ENCODE data around the gene LMCD1. TPM values are rescaled to one million over a fixed set of nuclear protein-coding genes. Genes with fewer than 3 reads are reported as not detected.

LMCD1 gene
- total RNA-seq, 2 experiments from 2014 or later, result 2.1 to 2.2 TPM

- H3K4me1 Mint-ChIP-seq (ENCODE audit: low read depth), result no peaks in the 10 kb centered on the region
- DNase-seq, result no peak
- intact Hi-C loops (cut with micrococcal nuclease), result no loop called here
Measured at GRCh38 chr3:8473029-8473428, 28.6 kb upstream of the LMCD1 start.

GRCh38 chr3:8473990-8474389, 27.6 kb upstream of the LMCD1 start:
- peaks cover 3% of the 10 kb centered on the region for H3K27me3 Mint-ChIP-seq
- no peaks in the 10 kb centered on the region for H3K4me1 Mint-ChIP-seq (ENCODE audit: low read depth)
- ChIA-PET POLR2A (no interaction called here), CTCF (interaction anchor here (1.7 kb wide), 1 partner anchor 32 kb away, joined by 4 read pairs; no protein-coding TSS in a partner anchor)
- intact Hi-C loops (cut with micrococcal nuclease), result no loop called here
- no peaks in the 10 kb centered on the region for H3K9me3 Mint-ChIP-seq
- ATAC-seq (no peak), DNase-seq (no peak)
- H3K27ac Mint-ChIP-seq, result no peak overlapping the region
- no peaks in the 10 kb centered on the region for H3K36me3 Mint-ChIP-seq (ENCODE audit: low read depth)
- no peak for TF ChIP-seq CTCF (IDR thresholded peaks at IDR 0.05)
- H3K4me3 Mint-ChIP-seq, result no peak overlapping the region

More at GRCh38 chr3:8473029-8473428, 28.6 kb upstream of the LMCD1 start:
- ChIA-PET CTCF (interaction anchor here (1.3 to 1.7 kb wide), 2 partner anchors 22 to 31 kb away, joined by 3 to 4 read pairs; no protein-coding TSS in a partner anchor), POLR2A (no interaction called here)
- no peak for TF ChIP-seq CTCF (IDR thresholded peaks at IDR 0.05)
- no peak for ATAC-seq
- no peak overlapping the region for H3K4me3 Mint-ChIP-seq
- H3K9me3 Mint-ChIP-seq, result no peaks in the 10 kb centered on the region
- no peak overlapping the region for H3K27ac Mint-ChIP-seq
- no peaks in the 10 kb centered on the region for H3K36me3 Mint-ChIP-seq (ENCODE audit: low read depth)
- peaks cover 6% of the 10 kb centered on the region for H3K27me3 Mint-ChIP-seq

DNA sequence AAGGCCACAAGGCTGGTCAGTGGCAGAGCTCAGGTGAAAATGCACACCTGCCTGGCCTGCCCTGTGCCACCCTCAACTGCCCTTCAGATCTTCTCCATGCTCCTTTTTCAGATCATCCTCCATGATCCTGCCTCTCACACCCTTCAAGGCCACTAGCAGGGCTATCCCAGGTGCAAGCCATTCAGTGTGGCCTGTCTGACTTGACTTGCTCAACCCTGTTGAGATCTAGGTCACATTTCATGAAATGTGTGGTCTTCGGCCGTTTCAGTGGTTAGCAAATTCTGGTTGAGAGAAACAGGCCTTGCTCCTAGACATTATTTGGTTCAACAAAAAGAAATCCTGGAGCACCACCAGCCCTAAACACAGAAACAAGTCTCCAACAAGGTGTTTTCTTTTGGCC, 26.6 kb upstream of the LMCD1 start:
- ATAC-seq, result no peak
- Mint-ChIP-seq H3K4me3 (no peak overlapping the region), H3K4me1 (ENCODE audit: low read depth) (no peaks in the 10 kb centered on the region), H3K27me3 (no peaks in the 10 kb centered on the region), H3K9me3 (no peaks in the 10 kb centered on the region), H3K36me3 (ENCODE audit: low read depth) (no peaks in the 10 kb centered on the region), H3K27ac (no peak overlapping the region)
- intact Hi-C loops (cut with micrococcal nuclease), result no loop called here
- TF ChIP-seq CTCF (IDR thresholded peaks at IDR 0.05), result no peak
- POLR2A ChIA-PET, result no interaction called here
- DNase-seq, result no peak
- CTCF ChIA-PET, result no interaction called here

DNA sequence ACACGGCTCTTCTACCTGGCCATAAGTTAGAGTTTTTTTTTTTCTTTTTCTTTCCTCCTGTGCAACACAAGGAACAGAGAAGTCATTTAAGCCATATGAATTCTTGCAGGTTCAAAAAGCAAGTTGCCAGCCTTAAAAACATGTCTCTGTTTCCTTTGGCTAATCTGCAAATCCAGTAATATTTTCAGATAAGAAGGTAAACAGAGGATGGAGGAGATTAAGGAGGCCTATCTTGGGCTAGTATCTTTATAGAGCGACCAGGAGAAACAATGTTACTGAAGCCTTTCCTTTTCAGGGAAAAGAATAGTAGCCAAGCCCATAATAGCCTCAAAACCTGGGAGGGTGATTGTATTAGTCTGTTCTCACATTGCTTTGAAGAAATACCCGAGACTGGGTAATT, 20.9 kb upstream of the LMCD1 start:
- Mint-ChIP-seq H3K9me3 (no peaks in the 10 kb centered on the region), H3K27ac (no peak overlapping the region), H3K4me3 (no peak overlapping the region), H3K27me3 (no peaks in the 10 kb centered on the region), H3K4me1 (ENCODE audit: low read depth) (no peaks in the 10 kb centered on the region), H3K36me3 (ENCODE audit: low read depth) (no peaks in the 10 kb centered on the region)
- ChIA-PET CTCF (no interaction called here), POLR2A (no interaction called here)
- DNase-seq (no peak), ATAC-seq (no peak)
- no peak for TF ChIP-seq CTCF (IDR thresholded peaks at IDR 0.05)
- intact Hi-C loops (cut with micrococcal nuclease), result no loop called here

DNA sequence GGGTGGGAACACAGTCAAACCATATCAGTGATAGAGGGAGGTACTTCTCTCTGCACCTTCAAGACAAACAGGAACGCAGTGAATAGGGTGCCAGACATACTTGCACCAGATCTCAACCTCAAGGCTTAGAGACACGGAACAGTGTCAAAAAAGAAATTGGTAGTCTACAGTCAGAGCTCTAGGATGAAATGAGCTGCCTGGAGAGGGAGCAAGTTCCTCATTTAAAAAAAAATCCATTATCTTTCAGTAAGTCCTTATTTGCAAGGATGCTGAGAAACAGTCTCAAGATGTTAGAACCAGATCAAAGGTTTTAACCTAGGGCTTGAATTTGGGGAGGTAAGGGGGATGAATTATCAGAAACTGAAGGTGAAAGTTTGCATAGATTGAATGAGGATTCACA, 20.2 kb upstream of the LMCD1 start:
- Mint-ChIP-seq H3K36me3 (ENCODE audit: low read depth) (no peaks in the 10 kb centered on the region), H3K4me3 (no peak overlapping the region), H3K27ac (no peak overlapping the region), H3K9me3 (no peaks in the 10 kb centered on the region), H3K4me1 (ENCODE audit: low read depth) (no peaks in the 10 kb centered on the region), H3K27me3 (no peaks in the 10 kb centered on the region)
- DNase-seq (no peak), ATAC-seq (no peak)
- intact Hi-C loops (cut with micrococcal nuclease), result no loop called here
- CTCF ChIA-PET, result no interaction called here
- POLR2A ChIA-PET, result no interaction called here
- TF ChIP-seq CTCF (IDR thresholded peaks at IDR 0.05), result no peak
